SK-N-SH treated with all-trans-retinoic acid at 6 μM for 48 hours (cell line): ENCODE measurements around the gene URB2.

Experiments used
- ATAC-seq: fragments of 200-7000 bp; cut with Tn5 transposase; 3 replicates; pipeline ENCODE4 v1.9.1; 2020; ENCODE audit warnings: mild to moderate bottlenecking, moderate library complexity
- ARNTL ChIP-seq: fragments of 450-650 bp; formaldehyde crosslinking; IDR thresholded peaks from 2 replicates; pipeline ENCODE4 v1.5.0; 2020; ENCODE audit warnings: low read depth, mild to moderate bottlenecking, moderate library complexity, borderline replicate concordance
- CREB5 ChIP-seq: fragments of 250-450 bp; sonication (Bioruptor Pico); IDR thresholded peaks from 2 replicates; pipeline ENCODE4 v1.5.1; 2020; ENCODE audit warnings: low read depth, mild to moderate bottlenecking, moderate library complexity
- CSRNP3 ChIP-seq: fragments of 250-450 bp; sonication (Bioruptor Pico); IDR thresholded peaks from 2 replicates; pipeline ENCODE4 v1.5.1; 2021; ENCODE audit warnings: mild to moderate bottlenecking, moderate library complexity
- GLIS3 ChIP-seq: fragments of 250-450 bp; sonication (Bioruptor Pico); IDR thresholded peaks from 2 replicates; pipeline ENCODE4 v1.5.0; 2020; ENCODE audit warnings: mild to moderate bottlenecking, moderate library complexity
- ISL1 ChIP-seq: fragments of 250-450 bp; sonication (Bioruptor Pico); IDR thresholded peaks from 2 replicates; pipeline ENCODE4 v2.1.2; 2022; ENCODE audit warnings: mild to moderate bottlenecking, moderate library complexity
- OSR1 ChIP-seq: fragments of 250-450 bp; sonication (Bioruptor Pico); IDR thresholded peaks from 2 replicates; pipeline ENCODE4 v1.8.0; 2022; ENCODE audit warnings: moderate library complexity, mild to moderate bottlenecking, inconsistent platforms
- PATZ1 ChIP-seq: fragments of 250-450 bp; sonication (Bioruptor Pico); IDR thresholded peaks from 2 replicates; pipeline ENCODE4 v1.8.0; 2020; ENCODE audit warnings: mild to moderate bottlenecking, moderate library complexity, borderline replicate concordance
- POU6F1 ChIP-seq: fragments of 250-450 bp; sonication (Bioruptor Pico); IDR thresholded peaks from 2 replicates; pipeline ENCODE4 v1.8.0; 2021; ENCODE audit warnings: low read depth, mild to moderate bottlenecking, moderate library complexity, borderline replicate concordance
- PPARA ChIP-seq: fragments of 250-450 bp; sonication (Bioruptor Pico); IDR thresholded peaks from 2 replicates; pipeline ENCODE4 v1.5.0; 2020; ENCODE audit warnings: mild to moderate bottlenecking, borderline replicate concordance
- RARB ChIP-seq: fragments of 250-450 bp; sonication (Bioruptor Pico); IDR thresholded peaks from 2 replicates; pipeline ENCODE4 v1.8.0; 2021; ENCODE audit warnings: mild to moderate bottlenecking, moderate library complexity
- SNAI2 ChIP-seq: fragments of 250-450 bp; sonication (Bioruptor Pico); IDR thresholded peaks from 2 replicates; pipeline ENCODE4 v1.5.0; 2020; ENCODE audit warnings: mild to moderate bottlenecking, moderate library complexity
- TCF4 ChIP-seq: fragments of 250-450 bp; sonication (Bioruptor Pico); IDR thresholded peaks from 2 replicates; pipeline ENCODE4 v1.8.0; 2021; ENCODE audit warnings: mild to moderate bottlenecking, moderate library complexity, borderline replicate concordance
- TOX ChIP-seq: fragments of 250-450 bp; sonication (Bioruptor Pico); IDR thresholded peaks from 2 replicates; pipeline ENCODE4 v1.8.0; 2021; ENCODE audit warnings: mild to moderate bottlenecking, moderate library complexity, borderline replicate concordance
- TSHZ2 ChIP-seq: fragments of 250-450 bp; sonication (Bioruptor Pico); IDR thresholded peaks from 2 replicates; pipeline ENCODE4 v1.5.0; 2020; ENCODE audit warnings: mild to moderate bottlenecking, moderate library complexity
- ZC3H10 ChIP-seq: fragments of 250-450 bp; sonication (Bioruptor Pico); IDR thresholded peaks from 2 replicates; pipeline ENCODE4 v1.5.1; 2021; ENCODE audit warnings: mild to moderate bottlenecking, moderate library complexity
- ZNF565 ChIP-seq: fragments of 450-650 bp; formaldehyde crosslinking; conservative IDR thresholded peaks from 2 replicates; pipeline ENCODE4 v1.5.0; 2020; ENCODE audit warnings: low read depth, mild to moderate bottlenecking, moderate library complexity
- ZNF70 ChIP-seq: fragments of 450-650 bp; formaldehyde crosslinking; IDR thresholded peaks from 2 replicates; pipeline ENCODE4 v1.5.0; 2020; ENCODE audit warnings: mild to moderate bottlenecking, moderate library complexity
- ZNF8 ChIP-seq: fragments of 450-650 bp; formaldehyde crosslinking; IDR thresholded peaks from 2 replicates; pipeline ENCODE4 v1.5.0; 2020; ENCODE audit warnings: mild to moderate bottlenecking, moderate library complexity

The URB2 gene

GRCh38 chr1:229664133-229664689 is 38.2 kb downstream of the URB2 start:
- TF ChIP-seq TSHZ2 (CRISPR knock-in tag), result peak; percentile 47; the same call in 1 of the 2 replicates
- no peak; the same call in 1 of the 2 replicates for TF ChIP-seq TCF4 (CRISPR knock-in tag)
- no peak for TF ChIP-seq POU6F1
- ATAC-seq, result peak; percentile 16; the same call in 1 of the 3 replicates

GRCh38 chr1:229665912-229666558 is 40.0 kb downstream of the URB2 start:
- TF ChIP-seq TSHZ2 (CRISPR knock-in tag) (no peak), CREB5 (CRISPR knock-in tag) (no peak), GLIS3 (no peak), TOX (CRISPR knock-in tag) (no peak), RARB (CRISPR knock-in tag) (no peak), TCF4 (CRISPR knock-in tag) (no peak), ZNF565 (CRISPR knock-in tag) (no peak), ARNTL (CRISPR knock-in tag) (no peak), PATZ1 (CRISPR knock-in tag) (no peak), ZC3H10 (no peak)
- no peak for ATAC-seq

GRCh38 chr1:229666585-229666984 is 40.5 kb downstream of the URB2 start:
- no peak; the same call in 2 of the 3 replicates for ATAC-seq
- TF ChIP-seq ARNTL (CRISPR knock-in tag), result no peak
- no peak for TF ChIP-seq OSR1 (CRISPR knock-in tag)
- no peak for TF ChIP-seq GLIS3

- ATAC-seq, result no peak
- no peak for TF ChIP-seq ZC3H10
- no peak for TF ChIP-seq CREB5 (CRISPR knock-in tag)
- TF ChIP-seq CSRNP3 (CRISPR knock-in tag), result no peak
- no peak for TF ChIP-seq ZNF8
- TF ChIP-seq TOX (CRISPR knock-in tag), result no peak
- TF ChIP-seq PPARA (CRISPR knock-in tag), result no peak
- no peak for TF ChIP-seq ARNTL (CRISPR knock-in tag)
- TF ChIP-seq OSR1 (CRISPR knock-in tag), result no peak
- TF ChIP-seq ISL1, result no peak
- TF ChIP-seq SNAI2 (CRISPR knock-in tag), result no peak
- TF ChIP-seq ZNF70 (CRISPR knock-in tag), result no peak
- TF ChIP-seq PATZ1 (CRISPR knock-in tag), result no peak
Measured at GRCh38 chr1:229669333-229669732, 43.3 kb downstream of the URB2 start.
